ENCODE data around the gene ANKMY1. TPM values are rescaled to one million over a fixed set of nuclear protein-coding genes. Genes with fewer than 3 reads are reported as not detected.

Gene ANKMY1
- total RNA-seq, 1 donor: 5.2 TPM

- no peak overlapping the region for H3K4me3 ChIP-seq (ENCODE audit: low read depth, low read length)
- no peak for DNase-seq (ENCODE audit: low read depth)
- TF ChIP-seq, protein P1, sequence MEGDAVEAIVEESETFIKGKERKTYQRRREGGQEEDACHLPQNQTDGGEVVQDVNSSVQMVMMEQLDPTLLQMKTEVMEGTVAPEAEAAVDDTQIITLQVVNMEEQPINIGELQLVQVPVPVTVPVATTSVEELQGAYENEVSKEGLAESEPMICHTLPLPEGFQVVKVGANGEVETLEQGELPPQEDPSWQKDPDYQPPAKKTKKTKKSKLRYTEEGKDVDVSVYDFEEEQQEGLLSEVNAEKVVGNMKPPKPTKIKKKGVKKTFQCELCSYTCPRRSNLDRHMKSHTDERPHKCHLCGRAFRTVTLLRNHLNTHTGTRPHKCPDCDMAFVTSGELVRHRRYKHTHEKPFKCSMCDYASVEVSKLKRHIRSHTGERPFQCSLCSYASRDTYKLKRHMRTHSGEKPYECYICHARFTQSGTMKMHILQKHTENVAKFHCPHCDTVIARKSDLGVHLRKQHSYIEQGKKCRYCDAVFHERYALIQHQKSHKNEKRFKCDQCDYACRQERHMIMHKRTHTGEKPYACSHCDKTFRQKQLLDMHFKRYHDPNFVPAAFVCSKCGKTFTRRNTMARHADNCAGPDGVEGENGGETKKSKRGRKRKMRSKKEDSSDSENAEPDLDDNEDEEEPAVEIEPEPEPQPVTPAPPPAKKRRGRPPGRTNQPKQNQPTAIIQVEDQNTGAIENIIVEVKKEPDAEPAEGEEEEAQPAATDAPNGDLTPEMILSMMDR (IDR thresholded peaks at IDR 0.05; ENCODE audit: insufficient read depth, low read depth, low read length): no peak
Observed at GRCh38 chr2:240455647-240456446, 101.9 kb downstream of the ANKMY1 start.

GRCh38 chr2:240455272-240455646 is 102.5 kb downstream of the ANKMY1 start:
- DNase-seq (ENCODE audit: low read depth): no peak
- TF ChIP-seq, protein P1 (IDR thresholded peaks at IDR 0.05; ENCODE audit: insufficient read depth, low read depth, low read length): no peak
- H3K4me3 ChIP-seq (ENCODE audit: low read depth, low read length): no peak overlapping the region

- no peak for DNase-seq (ENCODE audit: low read depth)
- peak overlapping the region; percentile 32 for H3K4me3 ChIP-seq (ENCODE audit: low read depth, low read length)
- TF ChIP-seq, protein P1 (IDR thresholded peaks at IDR 0.05; ENCODE audit: insufficient read depth, low read depth, low read length): no peak
Observed at GRCh38 chr2:240454106-240454901, 103.5 kb downstream of the ANKMY1 start.

DNA sequence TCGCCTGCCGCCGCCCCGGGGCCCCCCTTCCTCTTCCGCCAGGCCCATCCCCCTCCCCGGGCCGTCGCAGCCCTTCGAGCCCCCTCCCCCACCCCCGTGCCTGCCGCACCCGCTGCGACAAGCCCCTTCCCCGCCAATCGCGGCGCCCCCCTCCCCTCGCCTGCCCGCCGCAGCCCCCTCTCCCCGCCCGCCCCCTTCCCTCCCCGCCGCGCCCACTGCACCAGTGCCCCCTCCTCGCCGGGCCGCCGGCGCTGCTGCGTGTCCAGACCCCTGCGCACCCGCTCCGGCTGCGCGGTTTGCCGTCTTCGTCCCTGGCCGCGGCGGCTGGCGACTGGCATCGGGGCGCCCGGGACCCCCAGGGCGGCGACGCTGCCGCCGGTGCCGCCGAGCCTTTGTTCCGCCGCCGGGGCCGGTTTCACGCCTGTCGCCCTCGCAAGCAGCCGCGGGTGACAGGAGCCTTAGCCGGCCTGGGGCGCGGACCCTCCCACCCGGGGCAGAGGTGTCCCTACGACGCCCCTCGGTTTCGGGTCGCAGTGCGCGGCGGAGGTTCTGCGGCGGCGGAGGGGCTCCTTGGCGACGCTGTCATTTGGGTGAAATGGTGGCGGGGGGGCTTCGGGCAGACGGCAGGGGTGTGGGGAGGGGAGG is 104.2 kb downstream of the ANKMY1 start:
- H3K4me3 ChIP-seq (ENCODE audit: low read depth, low read length): peak overlapping the region; percentile 32
- TF ChIP-seq, protein P1 (IDR thresholded peaks at IDR 0.05; ENCODE audit: insufficient read depth, low read depth, low read length): no peak
- DNase-seq (ENCODE audit: low read depth): no peak

DNA sequence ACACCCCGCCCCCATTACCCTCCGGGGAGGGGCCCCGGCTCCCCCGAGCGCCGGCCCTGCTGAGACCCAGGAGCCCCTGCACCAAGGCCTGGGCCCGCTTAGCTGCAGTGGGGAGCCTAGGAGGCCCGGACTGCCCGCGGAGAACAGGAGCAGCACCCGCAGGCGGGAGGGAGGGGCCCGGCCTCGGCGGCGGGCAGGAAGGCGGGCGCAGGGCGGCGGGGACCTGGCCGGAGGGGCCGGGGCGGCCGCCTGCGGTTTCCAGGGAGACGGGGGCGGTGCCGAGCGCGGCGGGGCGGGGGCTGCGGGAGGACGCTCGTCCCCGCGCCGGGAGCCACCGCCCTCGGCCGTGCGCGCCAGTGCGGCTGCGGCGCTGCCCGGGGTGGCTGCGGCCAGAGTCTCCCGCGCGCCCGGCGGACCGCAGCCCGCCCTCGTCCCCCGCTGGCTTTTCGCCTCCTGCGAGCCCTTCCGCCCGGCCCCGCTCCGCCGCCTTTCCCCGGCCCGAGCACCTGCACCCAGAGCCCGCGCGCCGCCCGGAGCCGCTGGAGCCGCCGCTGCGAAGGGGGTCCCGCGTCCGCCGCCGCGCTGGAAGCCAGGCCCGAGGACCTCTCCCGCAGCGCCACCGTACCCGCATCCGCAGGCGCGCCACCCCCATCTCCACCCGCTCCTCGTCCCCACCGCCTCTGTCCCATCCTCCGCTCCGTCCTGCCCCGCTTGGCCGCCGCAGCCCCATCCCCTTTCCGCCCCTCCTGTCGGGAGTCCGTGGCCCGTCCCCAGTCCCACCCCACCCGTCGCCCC is 105.1 kb downstream of the ANKMY1 start:
- H3K4me3 ChIP-seq (ENCODE audit: low read depth, low read length): peak overlapping the region; percentile 64
- TF ChIP-seq, protein P1 (IDR thresholded peaks at IDR 0.05; ENCODE audit: insufficient read depth, low read depth, low read length): no peak
- peak; percentile 65 for DNase-seq (ENCODE audit: low read depth)

DNA sequence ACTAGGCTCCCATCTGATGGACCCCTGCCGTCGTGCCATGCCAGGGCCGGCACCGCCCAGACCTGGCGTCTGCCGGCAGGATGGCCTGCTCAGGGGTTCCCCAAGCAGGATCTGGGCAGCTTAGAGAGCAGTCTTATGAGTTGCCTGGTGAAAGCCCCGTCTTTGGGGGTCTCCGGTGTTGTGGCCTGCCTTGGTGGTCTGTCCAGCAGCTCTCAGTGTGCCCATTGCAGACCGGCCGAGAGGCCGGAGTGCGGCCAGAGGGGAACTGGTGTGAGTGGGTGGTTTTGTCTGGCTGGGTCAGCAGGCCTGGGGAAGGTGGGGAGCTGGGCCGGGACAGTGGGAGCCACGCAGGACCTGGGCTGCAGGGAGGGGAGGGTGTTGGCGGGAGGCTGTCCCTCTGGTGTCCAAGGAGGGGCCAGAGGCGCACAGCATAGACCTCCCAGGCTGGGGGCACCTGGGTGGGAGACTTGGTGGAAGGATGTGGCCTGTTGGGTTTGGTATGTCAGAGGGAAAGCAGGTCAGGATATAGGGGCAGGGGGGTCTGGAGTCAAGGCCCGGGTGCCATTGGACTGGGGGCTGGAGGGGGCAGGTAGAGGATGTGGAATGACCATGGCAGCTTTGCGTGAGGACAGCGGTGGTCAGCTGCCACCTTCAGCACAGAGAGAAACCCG is 105.9 kb downstream of the ANKMY1 start:
- DNase-seq (ENCODE audit: low read depth): no peak
- TF ChIP-seq, protein P1 (IDR thresholded peaks at IDR 0.05; ENCODE audit: insufficient read depth, low read depth, low read length): no peak
- H3K4me3 ChIP-seq (ENCODE audit: low read depth, low read length): peak overlapping the region; percentile 64
